HG02852 (cell line): Measurements from ENCODE around the gene NLGN4X.
"Not testable (repeated sequence)": the region's sequence is repeated elsewhere in the genome, so short reads cannot be mapped to it uniquely, and the experiment has no call there.

Experiments
- ATAC-seq: cut with Tn5 transposase; IDR thresholded peaks from one replicate; pipeline ENCODE4 v1.9.1; 2021; ENCODE audit warnings: mild to moderate bottlenecking, moderate library complexity; ENCODE audit not compliant: unreplicated experiment

Gene NLGN4X

DNA sequence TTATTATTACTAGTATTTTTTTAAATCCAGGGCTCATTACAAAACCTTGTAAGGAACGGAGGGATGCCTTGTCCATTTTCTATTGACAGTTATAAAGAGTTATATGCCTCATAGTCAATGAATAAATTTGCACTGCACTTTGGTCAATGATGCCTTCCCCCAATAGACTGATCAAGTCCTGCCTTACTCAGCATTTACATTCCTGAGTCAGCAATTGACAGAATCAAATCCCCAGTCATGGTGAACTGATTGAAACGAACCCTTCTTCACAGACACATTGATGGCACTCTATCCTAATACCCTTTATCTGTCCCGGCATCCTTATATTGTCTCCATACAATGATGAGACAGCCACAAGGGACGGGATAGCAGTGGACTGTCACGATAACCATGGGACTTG is 213.2 kb downstream of the NLGN4X start:
- no peak for ATAC-seq

DNA sequence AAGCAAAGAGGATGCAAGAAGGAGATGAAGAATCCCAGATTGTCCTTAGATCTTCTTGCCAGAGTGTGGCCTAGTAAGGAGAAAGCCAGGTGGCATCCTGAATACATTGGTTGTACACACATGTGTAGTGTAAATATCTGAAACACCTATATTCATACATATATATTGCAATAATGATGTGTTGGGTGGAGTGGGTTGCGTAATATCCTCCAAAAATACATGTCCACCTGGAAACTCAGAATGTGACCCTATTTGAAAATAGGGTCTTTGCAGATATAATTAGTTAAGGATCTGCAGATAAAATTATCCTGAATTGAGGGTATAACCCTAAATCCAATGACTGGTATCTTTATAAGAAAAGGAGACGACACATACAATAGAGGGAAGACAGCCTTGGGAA is 216.3 kb downstream of the NLGN4X start:
- no peak for ATAC-seq

DNA sequence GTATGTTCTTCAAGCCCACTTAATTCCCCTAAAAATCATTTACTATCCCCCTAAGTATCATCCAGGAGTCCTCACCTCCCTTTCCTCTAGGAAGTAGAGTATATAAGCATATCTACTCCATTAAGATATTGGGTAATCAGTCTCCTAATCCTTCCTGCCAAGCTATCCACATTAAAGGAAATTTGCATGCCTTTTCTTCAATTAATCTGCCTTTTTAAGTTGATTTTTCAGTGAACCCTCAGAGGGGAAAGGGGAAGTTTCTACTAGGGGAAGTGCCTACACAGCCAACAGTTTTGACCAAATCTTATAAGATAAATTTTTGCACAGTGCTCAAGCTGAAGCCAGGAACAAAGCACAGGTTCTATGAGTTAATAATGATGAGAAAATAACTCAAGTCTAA is 222.8 kb downstream of the NLGN4X start:
- ATAC-seq = no peak

DNA sequence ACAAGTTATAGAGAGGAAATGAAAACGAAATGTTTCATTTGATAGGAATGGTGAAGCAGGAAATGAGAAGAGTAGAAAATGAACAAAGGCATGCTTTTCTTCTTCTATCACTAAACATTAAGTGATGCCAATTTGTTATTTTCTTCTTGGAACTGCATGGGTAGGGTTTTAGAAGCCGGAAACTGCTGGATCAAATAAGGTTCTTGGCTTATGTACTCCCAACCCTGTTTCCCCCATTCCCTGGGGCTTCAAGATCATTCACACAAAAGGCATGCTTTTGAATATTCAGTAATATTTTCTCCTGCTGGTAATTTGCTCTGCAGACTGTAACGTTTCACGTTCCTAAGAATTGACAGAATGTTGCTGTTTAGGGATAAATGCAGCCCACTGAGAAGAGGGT is 224.1 kb downstream of the NLGN4X start:
- ATAC-seq = no peak

DNA sequence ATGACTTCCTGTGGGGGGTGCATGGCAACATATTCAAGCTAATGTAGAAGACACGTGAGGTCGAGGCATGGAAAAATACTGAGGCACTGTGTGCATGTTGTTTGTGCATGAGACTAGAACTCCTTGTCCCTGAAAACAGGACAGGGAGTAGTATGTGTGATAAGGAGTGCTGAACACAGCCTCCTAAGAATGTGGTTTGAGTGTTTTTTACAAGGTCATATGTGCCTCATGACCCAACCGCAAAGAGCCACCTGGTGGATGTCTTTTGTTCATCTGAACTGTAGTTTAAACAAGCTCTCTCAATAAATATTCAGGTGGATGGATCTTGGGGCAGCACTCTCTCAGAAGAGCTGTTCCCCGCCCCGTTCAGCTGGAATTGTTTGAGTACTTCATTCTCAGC is 226.6 kb downstream of the NLGN4X start:
- ATAC-seq = no peak

DNA sequence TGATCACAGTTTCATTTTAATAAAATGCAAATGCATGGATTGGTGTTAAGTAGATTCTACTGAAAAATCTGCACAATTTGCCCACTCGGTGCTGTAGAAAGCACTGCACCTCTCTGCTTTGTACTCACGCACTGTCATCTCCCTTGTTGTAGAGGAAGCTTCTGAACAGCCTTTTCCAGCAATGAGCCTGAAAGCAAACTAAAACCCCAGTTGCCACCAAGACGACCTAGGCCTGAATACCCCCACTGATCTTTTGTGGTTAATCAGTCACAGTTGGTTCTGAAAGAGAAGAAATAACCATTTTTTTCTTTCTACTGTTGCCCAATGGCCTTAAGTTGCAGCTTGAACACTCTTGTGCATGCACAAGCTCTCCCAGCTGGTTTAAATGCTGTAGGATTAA is 229.8 kb downstream of the NLGN4X start:
- no peak for ATAC-seq

DNA sequence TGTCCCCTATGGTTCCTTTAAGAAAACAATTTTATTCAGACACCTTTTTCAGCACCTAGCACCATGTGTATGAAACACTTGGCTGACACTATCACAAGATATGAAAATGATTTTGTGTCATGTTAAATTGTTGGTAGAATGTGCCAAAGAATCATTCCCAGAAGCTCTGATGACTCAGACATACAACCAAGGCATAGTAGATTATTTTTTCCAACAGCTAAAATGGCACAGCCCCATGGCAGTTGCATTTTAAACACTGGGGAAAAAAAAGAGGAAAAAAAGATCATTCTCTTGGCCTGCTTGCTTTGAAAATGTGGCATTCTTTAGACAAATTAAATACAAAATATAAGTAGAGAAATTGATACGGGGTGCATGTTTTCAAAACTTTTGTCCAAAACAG is 230.2 kb downstream of the NLGN4X start:
- ATAC-seq = no peak

DNA sequence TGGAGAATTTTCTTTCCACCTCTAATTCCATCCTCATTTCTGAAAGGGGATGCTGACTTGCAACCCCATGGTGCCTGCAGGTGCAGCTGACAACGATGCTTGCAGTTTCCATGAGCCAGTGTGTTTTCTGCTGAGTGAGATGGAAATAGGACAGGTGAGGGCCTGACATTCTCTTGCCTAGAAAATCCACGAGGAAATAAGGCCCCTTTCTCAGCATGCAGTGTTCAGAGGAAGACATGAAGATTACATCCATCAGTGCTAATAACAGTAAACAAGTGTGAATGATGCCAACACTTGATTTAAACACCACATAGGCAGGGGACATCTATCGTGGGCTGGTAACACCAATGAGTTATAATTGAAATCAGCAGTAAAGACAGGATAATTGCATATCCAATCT is 237.3 kb downstream of the NLGN4X start:
- ATAC-seq = no peak

DNA sequence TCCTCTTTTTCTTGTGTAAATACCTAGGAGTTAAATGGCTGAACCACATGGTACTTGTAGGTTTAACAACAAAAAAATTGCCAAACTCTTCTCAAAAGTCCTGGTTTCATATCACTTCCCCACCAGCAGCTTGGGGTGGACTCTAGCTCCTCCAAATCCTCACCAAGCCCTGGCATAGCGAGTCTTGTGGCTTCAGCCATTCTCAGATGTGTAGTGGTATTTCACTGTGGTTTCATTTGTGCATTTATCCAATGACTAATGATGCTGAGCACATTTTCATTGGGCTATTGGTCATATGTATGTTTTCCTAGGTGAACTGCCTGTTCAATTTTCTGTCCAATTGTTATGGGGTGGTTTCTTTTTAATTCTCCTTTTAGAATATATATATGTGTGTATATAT is 249.3 kb downstream of the NLGN4X start:
- no peak for ATAC-seq

DNA sequence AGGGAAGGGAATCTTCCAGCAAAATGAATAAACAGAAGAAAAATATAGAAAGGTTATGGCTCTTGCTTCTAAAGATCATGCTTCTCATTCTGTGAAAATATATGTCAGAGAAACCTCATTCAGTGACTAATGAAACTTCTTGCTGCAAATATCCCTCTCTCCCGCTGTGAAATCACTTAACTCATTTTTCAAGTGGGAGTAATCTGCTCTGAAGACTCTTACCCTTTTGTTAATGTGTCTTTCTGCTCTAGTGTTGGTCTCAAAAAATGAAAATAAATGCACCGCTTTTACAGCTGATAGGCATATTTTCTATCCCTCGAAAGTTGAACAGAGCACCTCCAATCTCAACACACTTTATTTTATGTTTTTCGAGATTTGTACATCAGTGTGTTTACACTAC is 252.3 kb downstream of the NLGN4X start:
- no peak for ATAC-seq

DNA sequence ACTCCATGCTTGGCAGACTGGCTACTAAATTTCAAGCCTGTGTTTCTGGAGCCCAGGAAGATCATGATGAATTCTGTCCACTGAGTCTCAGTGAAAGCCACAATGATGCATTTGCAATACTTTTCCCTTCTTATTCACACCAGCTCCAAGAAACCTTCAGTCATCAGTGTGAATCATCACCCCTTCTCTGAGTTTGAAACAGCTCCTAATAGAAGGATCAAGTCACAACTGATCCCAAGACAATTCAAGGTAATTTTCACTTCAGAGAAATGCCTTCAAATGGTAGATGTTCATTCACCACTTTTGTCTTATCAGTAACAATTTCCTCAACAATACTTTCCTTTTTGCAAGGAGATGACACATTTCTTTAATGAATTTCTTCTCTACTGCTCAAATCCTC is 257.4 kb downstream of the NLGN4X start:
- no peak for ATAC-seq

DNA sequence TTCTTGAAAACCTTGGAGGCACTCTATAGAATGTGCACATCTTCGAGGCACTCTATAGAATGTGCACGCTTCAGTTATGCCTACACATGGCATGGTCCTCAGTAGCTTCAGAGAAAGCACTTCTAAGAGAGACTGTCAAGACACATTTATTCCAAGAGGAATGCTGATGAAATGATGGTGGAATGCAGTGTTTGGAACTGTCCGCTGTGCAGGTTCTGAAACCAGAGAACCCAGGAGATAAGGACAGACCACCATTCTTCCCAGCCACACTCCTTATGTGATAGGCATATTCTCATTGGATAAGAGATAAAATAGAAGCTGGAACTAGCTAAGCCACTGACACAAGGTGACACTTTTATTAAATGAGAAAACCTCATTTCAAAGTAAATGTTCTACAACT is 263.3 kb downstream of the NLGN4X start:
- no peak for ATAC-seq

DNA sequence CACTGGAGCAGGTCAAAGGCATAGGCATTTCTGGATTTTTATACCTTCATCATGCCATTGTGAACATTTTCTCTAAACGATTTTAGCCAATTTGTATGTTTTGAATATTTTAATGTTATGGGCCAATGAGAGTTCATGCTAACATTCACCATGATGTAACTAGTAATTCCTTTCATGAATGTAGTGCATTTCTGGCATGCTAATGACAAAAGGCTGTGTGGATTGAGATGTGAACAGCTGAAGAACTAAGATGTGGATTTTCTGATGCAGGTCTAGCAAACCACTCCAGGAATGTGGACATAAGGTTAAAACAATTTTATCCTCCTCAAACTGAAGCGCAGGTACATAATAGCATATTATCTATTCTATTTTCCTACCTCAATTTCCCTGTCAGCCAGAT is 269.4 kb downstream of the NLGN4X start:
- no peak for ATAC-seq

DNA sequence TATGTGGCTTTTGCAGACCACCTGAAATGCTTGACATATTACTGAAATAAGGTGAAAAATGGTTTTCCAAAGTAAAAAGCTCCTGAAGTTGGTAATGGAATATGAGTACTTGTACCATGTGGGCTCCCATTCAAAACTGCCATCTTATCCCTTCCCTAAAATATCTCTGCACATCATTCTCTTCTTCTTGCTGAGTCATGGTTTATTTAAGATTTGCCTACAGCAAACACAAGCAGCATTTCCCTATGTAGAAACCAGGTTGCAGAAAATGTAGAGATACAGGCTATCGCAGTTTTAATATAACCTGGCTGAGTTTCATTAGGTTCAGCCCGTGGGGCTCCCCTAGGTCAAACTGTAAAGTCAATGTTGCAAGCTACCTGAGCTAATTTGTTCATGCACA is 270.1 kb downstream of the NLGN4X start:
- ATAC-seq = no peak

DNA sequence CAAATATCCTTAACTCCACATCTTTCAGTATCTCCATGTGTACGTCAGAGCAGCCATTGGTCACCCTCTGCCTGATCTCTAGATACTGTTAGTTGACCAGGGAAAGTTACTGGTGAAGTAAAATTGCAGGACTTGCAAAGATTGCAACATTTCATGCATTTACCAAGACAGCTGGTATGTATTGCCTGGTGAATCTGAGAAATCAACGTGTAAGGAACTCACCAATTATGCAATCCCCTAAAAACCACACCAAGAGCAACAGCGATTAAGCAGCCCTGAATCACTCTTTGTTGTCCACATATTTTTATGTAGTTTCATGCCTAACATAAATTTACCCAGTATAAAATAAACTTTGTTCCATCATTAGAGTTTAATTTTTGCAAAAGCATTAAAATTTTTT is 271.2 kb downstream of the NLGN4X start:
- ATAC-seq = no peak

DNA sequence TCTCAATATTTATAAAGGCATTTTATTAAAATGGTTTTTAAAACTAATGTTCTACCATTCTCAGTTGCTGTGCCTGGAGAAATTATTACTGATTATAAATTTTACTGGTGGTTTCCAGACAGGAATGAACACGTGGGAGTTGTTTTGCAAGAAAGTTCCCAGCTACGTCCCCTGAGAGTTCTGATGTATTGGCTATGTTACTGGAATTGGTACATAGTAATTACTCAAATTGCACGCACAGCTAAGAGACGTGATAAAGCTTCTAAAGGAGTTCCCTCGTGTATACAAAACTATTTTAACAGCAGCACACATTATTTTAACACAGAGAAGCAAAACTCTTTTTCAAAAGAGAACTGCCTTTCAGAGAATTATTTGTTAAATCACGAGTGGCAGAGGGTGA is 292.2 kb downstream of the NLGN4X start:
- no peak for ATAC-seq

DNA sequence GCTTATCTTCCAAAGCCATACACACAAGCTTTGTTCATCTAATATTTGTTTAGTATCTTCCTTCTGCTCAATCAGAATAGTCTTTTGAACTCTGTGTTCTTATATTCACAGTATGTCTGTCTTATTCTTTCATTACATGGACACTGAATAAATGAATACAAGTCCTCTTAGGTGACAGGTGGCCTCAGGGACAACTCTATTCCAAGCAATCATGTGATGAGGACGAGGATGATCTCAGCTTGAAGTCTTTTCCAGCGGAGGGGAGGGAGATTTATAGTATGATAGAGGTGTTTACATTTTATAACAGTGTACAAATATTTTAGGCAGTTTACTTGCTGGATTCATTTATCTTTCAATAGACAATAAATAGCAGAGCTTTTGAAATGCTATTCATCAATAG is 300.4 kb downstream of the NLGN4X start:
- ATAC-seq = no peak

DNA sequence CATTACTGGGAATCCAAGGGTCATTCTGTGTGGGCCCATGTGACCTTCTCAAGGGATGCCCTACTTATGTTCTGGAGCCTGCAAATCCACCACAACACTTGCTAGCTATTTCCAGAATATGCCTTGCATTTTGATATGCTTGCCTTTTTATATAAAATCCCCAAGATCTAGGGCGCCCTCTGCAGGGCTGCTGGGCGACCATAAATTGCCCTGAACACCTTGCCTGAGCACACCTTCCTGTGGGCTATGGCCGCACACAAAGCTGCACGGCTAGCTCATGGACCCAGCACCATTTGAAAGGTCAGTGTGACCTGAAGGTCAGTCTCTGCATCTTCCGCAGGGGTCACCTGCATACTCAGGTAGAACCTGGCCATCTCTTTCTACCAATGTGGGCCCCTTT is 311.7 kb downstream of the NLGN4X start:
- ATAC-seq = no peak

DNA sequence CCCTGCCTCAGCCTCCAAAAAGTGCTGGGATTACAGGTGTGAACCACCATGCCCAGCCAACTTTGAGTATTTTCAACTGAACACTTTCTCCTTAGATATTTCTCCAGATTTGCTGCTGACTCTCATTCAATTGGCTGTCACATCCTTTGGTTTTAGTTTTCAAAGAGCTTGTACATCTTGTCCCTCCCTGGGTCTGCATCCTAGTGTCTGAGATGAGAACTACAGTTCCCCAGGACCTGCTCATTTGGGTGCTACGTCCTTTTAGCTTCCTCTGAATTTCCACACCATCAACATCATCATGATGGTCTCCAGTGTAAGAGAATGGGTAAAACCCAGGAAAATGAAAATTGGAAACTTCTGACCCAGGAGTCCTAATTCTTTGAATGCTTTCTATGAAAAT is 312.9 kb downstream of the NLGN4X start:
- no peak for ATAC-seq

DNA sequence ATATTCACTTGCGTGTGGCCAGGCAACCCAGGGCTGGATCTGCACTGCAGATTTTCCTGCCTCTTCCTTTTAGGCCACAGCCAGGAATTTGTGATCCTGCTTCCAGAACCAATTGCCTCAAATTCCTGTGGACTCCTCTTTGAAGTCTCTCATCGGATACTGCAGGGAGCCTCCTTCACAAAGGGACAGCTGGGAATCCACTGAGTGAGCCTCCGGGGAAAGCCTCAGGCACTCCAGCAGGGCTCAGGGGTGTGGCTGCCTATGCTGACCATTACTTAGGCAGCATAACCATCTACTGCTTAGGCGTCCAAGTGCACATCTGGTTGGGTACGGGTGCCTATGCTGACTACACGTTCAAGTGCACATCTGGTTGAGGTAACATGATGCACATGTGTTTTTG is 321.5 kb downstream of the NLGN4X start:
- ATAC-seq = no peak

DNA sequence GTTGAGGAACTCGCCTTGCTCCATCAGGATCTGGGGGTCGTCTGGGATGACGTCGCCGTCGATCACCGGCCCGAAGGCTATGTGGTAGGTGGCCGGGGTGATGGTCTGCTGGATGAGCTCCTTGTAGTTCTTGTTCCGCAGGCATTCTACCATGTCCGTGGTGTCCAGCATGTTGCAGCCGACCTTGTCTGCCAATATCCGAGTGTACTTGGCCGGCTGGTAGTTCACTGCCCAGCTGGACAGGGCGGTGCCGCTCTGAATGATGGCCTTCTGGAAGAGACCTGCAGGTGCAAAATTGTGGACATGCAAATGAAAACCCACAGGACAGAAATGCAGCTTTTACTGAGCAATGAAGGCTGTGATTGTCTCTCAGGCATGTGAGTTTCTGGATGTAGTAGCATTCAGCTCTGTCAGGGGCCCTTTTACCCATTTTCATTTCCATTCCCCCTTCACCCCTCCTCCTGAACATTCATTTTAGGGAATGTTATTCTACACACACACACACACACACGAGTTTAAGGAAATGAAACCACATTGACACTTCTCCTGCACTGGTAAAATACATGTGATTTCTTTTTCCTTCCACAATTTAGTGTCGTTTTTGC is 325.0 kb downstream of the NLGN4X start:
- ATAC-seq = not testable (repeated sequence)

DNA sequence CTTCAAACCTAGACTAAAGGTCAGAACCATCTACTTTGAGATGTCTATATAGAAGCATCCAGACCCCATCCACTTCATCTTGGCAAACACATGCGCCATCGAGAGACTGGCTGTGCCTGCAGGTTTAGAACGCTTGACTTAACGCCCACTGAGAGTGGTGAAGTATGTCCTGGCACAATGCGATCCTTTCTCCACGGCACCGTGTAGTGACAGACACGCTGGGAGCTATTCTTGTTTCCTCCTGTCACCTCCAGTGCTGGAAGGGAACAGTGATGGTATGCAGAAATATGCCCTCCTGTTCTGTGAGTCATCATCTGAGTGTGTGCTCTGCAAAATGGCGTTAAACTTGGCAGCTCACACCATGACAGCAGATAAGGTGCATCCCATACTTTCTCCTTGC is 330.2 kb downstream of the NLGN4X start:
- ATAC-seq = no peak

DNA sequence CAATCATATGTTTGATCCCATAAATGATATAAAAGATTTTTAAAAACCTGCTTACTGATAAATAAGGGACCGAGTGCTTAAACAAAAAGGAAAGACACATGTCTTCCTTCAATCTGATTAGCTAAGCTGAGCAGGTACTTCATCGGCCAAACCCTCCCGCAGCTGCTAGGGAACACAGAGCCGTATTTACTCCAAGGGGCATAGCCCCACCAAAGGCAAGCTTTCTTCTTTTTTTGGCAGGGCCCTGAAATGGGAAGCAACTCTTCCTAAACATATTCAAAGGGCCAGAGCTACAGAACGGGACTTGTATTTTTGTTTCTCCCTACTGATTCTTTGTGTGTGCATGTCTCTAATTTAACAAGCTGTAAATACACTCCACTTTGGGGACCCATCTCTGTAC is 337.3 kb downstream of the NLGN4X start:
- no peak for ATAC-seq
